ENCODE measurements around the gene FOXP1. TPM values are rescaled to one million over a fixed set of nuclear protein-coding genes. Genes with fewer than 3 reads are reported as not detected.

Gene FOXP1
- total RNA-seq, 2 experiments from 2014 or later = 493 to 508 TPM

- H3K4me3 Mint-ChIP-seq = no peak overlapping the region
- Histone ChIP-seq H3K4me3 (ENCODE audit: low read length) (no peak overlapping the region), H3K9me3 (ENCODE audit: control insufficient read depth in 1 of 2, insufficient read depth in 1 of 2, low read length in 2 of 2) (peaks cover 0 to 4% of the 10 kb centered on the region in 2 experiments), H3K27ac (ENCODE audit: low read depth in 1 of 2, low read length in 2 of 2) (no peak overlapping the region), H3K27me3 (ENCODE audit: control insufficient read depth in 1 of 2, insufficient read depth in 2 of 2, low read length in 2 of 2) (no peaks in the 10 kb centered on the region), H3K4me1 (ENCODE audit: insufficient read depth, low read length) (no peaks in the 10 kb centered on the region), H3K36me3 (ENCODE audit: insufficient read depth, low read length) (peaks cover 4% of the 10 kb centered on the region)
- ATAC-seq (ENCODE audit: poor library complexity) (no peak), DNase-seq (no peak)
- peaks cover 15% of the 10 kb centered on the region for H3K4me1 Mint-ChIP-seq (ENCODE audit: low read depth)
- no peaks in the 10 kb centered on the region for H3K27me3 Mint-ChIP-seq
- no peak overlapping the region for H3K27ac Mint-ChIP-seq
- ChIA-PET CTCF (no interaction called here), POLR2A (no interaction called here)
- intact Hi-C loops (cut with DNase I, micrococcal nuclease) = no loop called here
- TF ChIP-seq CTCF (IDR thresholded peaks at IDR 0.05) = no peak
- H3K9me3 Mint-ChIP-seq = no peaks in the 10 kb centered on the region
- peaks cover 4% of the 10 kb centered on the region for H3K36me3 Mint-ChIP-seq (ENCODE audit: low read depth)
These were observed 59.9 kb downstream of the FOXP1 start for GRCh38 chr3:71523628-71524027.

- peaks cover 0 to 4% of the 10 kb centered on the region in 2 experiments for H3K9me3 ChIP-seq (ENCODE audit: control insufficient read depth in 1 of 2, insufficient read depth in 1 of 2, low read length in 2 of 2)
- H3K36me3 ChIP-seq (ENCODE audit: insufficient read depth, low read length) = peaks cover 4% of the 10 kb centered on the region
- no peak for TF ChIP-seq CTCF (IDR thresholded peaks at IDR 0.05)
- H3K4me1 ChIP-seq (ENCODE audit: insufficient read depth, low read length) = no peaks in the 10 kb centered on the region
- intact Hi-C loops (cut with DNase I, micrococcal nuclease) = no loop called here
- H3K4me3 ChIP-seq (ENCODE audit: low read length) = no peak overlapping the region
- no peaks in the 10 kb centered on the region for H3K27me3 ChIP-seq (ENCODE audit: control insufficient read depth in 1 of 2, insufficient read depth in 2 of 2, low read length in 2 of 2)
- ATAC-seq (ENCODE audit: poor library complexity) = no peak
- H3K4me1 Mint-ChIP-seq (ENCODE audit: low read depth) = peaks cover 3% of the 10 kb centered on the region
- no peak for DNase-seq
- ChIA-PET POLR2A (no interaction called here), CTCF (no interaction called here)
- no peaks in the 10 kb centered on the region for H3K27me3 Mint-ChIP-seq
- H3K27ac Mint-ChIP-seq = no peak overlapping the region
- peaks cover 4% of the 10 kb centered on the region for H3K36me3 Mint-ChIP-seq (ENCODE audit: low read depth)
- no peak overlapping the region for H3K27ac ChIP-seq (ENCODE audit: low read depth in 1 of 2, low read length in 2 of 2)
- no peaks in the 10 kb centered on the region for H3K9me3 Mint-ChIP-seq
- H3K4me3 Mint-ChIP-seq = no peak overlapping the region
These were observed 61.3 kb downstream of the FOXP1 start for GRCh38 chr3:71521940-71522876.

- Histone ChIP-seq H3K4me3 (ENCODE audit: low read length) (no peak overlapping the region), H3K9me3 (ENCODE audit: control insufficient read depth in 1 of 2, insufficient read depth in 1 of 2, low read length in 2 of 2) (peaks cover 0 to 4% of the 10 kb centered on the region in 2 experiments), H3K27me3 (ENCODE audit: control insufficient read depth in 1 of 2, insufficient read depth in 2 of 2, low read length in 2 of 2) (no peaks in the 10 kb centered on the region), H3K27ac (ENCODE audit: low read depth in 1 of 2, low read length in 2 of 2) (no peak overlapping the region), H3K36me3 (ENCODE audit: insufficient read depth, low read length) (peaks cover 4% of the 10 kb centered on the region), H3K4me1 (ENCODE audit: insufficient read depth, low read length) (no peaks in the 10 kb centered on the region)
- H3K4me3 Mint-ChIP-seq = no peak overlapping the region
- ATAC-seq (ENCODE audit: poor library complexity) (no peak), DNase-seq (no peak)
- intact Hi-C loops (cut with DNase I, micrococcal nuclease) = no loop called here
- CTCF ChIA-PET = no interaction called here
- TF ChIP-seq CTCF (IDR thresholded peaks at IDR 0.05) = no peak
- H3K27me3 Mint-ChIP-seq = no peaks in the 10 kb centered on the region
- no peak overlapping the region for H3K27ac Mint-ChIP-seq
- peaks cover 4% of the 10 kb centered on the region for H3K36me3 Mint-ChIP-seq (ENCODE audit: low read depth)
- H3K9me3 Mint-ChIP-seq = no peaks in the 10 kb centered on the region
- POLR2A ChIA-PET = no interaction called here
- H3K4me1 Mint-ChIP-seq (ENCODE audit: low read depth) = no peaks in the 10 kb centered on the region
These were observed 62.5 kb downstream of the FOXP1 start for GRCh38 chr3:71521021-71521352.
